HPDE6-E6E7 (cell line): ENCODE results near the gene ANXA6.

Experiments
- DNase-seq: peaks from one replicate; pipeline ENCODE4 v3.0.0; 2011; ENCODE audit warnings: missing footprints; ENCODE audit errors: extremely low spot score

Gene ANXA6

DNA sequence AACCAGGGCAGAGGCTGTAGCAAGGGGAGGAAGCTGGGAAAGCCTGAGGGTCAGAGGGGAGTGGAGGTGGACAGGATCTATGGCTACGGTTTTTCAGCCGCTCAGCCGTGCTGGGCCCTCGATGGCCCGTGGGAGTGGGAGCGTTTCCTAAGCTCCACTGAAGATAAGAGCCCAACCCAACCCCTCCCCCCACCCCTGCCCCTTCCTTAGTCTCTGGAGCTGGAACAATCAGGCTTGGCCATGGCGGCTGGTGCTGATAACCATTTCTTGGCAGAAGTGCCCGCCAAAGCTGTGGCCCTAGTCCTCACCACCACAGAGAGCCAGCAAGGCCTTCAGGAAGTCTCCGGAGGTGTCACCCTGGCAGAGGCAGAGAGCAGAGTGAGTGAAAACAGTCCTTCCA lies 56.4 kb downstream of the ANXA6 start:
- DNase-seq = no peak

GRCh38 chr5:151100681-151101080 lies 56.9 kb downstream of the ANXA6 start:
- DNase-seq = no peak

GRCh38 chr5:151098768-151099121 lies 58.8 kb downstream of the ANXA6 start:
- no peak for DNase-seq

GRCh38 chr5:151097820-151098767 lies 59.5 kb downstream of the ANXA6 start:
- no peak for DNase-seq

GRCh38 chr5:151097061-151097460 lies 60.5 kb downstream of the ANXA6 start:
- no peak for DNase-seq

DNA sequence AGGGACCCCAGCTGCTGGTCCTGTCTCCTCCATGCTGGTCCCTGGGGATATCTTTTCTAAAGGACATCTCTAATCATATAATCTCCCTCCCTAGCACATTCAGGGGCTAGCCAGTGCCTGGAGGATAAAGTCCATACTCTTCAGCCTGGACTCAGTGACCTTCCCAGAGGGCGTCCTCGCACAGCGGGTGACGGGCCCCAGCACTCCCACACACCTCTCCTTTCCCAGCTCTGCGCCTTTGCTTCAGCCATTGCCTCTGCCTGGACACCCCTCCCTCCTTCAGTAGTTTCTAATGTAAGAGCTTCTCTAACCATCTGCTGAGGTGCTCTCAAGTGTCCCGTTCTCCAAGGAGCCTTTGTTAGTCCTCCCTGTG lies 61.6 kb downstream of the ANXA6 start:
- DNase-seq = no peak

- DNase-seq = no peak
Observed at GRCh38 chr5:151095341-151096000, 62.1 kb downstream of the ANXA6 start.

- DNase-seq = no peak
Observed at GRCh38 chr5:151094852-151095245, 62.7 kb downstream of the ANXA6 start.

DNA sequence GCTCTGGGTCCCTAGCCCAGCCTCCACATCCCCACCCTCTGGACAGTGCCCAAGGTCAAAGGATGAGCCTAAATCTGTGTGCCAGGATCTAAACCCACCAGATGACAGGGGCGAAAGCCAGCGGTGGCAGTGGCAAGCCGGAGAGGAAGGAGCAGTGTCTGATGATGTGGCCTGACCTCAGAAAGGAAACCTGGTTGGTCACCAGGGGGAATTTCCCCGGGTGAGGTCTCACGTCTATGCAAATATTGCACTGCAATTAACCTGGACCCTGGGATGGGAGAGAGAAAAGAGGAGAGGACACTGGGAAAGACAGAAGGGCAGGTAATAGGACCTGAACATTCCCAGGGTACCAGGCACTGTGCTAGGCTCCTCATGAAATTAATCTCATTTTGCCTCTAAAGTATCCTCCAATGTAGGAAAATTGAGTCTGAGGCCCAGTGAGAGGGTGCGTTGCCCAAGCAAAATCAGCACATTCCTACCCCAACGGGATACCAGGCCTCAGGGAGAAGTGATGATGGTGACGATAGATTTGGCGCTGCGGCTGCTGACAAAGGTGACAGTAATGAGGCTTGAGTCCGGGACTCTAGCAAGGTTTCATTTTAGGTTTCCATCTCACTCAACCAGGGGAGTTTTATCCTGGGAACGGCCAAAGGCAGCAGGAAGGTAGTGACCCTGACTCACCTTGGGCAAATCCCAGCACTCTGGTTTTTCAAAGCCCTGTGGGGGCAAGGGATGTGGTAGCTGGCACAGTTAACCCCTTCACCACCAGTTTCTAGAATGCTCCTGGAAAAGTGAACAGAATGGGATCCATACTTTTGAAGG lies 63.3 kb downstream of the ANXA6 start:
- no peak for DNase-seq

- DNase-seq = peak; percentile 65
Observed at GRCh38 chr5:151093476-151093889, 64.1 kb downstream of the ANXA6 start.

DNA sequence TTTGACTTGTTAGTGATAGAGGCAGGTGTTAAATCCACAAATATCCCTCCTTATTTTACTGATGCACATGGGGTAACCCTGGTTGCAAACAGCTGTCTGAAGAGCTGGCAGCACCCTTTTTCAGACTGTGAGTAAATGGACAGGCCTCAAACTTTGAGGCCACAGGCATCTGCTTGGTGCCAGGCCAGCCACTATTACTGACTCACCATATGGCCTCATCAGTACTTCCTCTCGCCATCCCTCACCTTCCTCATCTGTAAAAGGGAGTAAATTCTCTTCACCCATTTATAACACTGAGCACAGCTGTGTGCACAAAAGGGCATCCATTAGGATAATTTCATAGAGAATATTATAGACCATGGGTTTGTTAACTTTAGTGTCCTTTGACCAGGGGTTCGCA lies 64.8 kb downstream of the ANXA6 start:
- DNase-seq = peak; percentile 54

DNA sequence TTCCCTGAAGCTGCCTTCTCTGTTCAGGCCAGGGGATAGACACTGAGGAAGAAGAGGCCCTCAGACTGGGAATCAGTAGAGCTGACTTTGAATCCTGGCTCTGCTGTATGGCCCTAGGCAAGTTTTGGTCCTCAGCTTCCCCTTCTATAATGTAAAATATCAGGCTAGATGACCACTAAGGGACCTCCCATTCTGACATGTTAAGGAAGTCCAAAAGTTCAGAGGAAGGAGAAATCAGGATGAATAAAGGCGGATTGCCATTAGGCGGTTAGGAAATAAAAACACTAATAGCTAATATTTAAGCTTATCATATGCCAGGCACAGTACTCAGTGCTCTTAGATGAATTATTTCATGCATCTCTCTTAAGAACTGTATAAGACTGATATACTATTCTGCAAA lies 67.9 kb downstream of the ANXA6 start:
- DNase-seq = no peak

DNA sequence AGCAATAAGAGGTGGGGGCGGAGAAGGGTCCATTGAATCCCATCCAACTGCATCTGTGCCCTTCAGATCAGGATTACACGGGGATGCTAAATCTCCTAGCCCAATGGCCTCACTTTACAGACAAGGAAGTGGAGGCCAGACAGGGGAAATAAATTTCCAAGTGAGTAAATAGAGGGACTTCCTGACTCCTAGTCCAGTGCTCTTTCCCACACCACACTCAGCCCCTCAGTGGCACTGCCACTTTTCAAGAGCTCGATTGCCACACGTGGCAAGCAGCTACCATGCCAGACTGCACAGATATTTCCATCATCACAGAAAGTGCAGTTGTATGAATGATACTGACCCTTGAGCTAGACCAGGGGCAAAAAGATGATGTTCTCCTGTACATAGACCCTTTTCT lies 68.6 kb downstream of the ANXA6 start:
- DNase-seq = no peak

- DNase-seq = no peak
Observed at GRCh38 chr5:151087486-151087885, 70.1 kb downstream of the ANXA6 start.

GRCh38 chr5:151086905-151087360 lies 70.6 kb downstream of the ANXA6 start:
- no peak for DNase-seq

GRCh38 chr5:151086192-151086869 lies 71.2 kb downstream of the ANXA6 start:
- DNase-seq = no peak

- DNase-seq = no peak
Observed at GRCh38 chr5:151085517-151086041, 72.0 kb downstream of the ANXA6 start.

GRCh38 chr5:151084363-151084762 lies 73.2 kb downstream of the ANXA6 start:
- no peak for DNase-seq

DNA sequence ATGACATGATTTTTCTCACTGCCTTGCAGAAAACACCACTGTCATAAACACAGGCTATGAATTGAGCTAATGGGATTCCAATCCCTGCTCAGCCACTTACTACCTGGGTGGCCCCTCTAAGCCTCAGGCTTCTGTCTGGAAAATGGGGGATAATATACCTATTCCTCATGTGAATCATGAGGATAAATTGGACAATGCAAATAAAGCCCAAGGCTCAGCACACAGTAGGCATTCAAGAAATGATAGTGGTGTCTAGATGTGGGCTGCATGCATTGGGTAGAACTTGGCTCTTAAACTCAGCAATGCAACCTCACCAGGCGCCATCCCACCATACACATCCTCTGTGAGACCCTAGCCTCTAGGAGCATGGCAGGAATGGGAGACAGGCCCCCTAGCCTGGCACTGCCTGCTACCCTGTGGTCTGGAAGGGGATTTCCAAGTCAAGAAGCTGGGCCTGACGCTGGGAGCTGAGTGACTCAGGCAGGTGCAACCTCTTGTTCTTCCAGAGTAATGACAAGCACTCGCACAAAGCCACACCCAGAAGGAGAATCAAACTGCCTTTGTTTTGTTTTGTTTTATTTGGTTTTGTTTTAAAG lies 74.4 kb downstream of the ANXA6 start:
- DNase-seq = peak; percentile 89

GRCh38 chr5:151082282-151082902 lies 75.2 kb downstream of the ANXA6 start:
- no peak for DNase-seq
